ENCODE results near the gene TBC1D5.

DNA sequence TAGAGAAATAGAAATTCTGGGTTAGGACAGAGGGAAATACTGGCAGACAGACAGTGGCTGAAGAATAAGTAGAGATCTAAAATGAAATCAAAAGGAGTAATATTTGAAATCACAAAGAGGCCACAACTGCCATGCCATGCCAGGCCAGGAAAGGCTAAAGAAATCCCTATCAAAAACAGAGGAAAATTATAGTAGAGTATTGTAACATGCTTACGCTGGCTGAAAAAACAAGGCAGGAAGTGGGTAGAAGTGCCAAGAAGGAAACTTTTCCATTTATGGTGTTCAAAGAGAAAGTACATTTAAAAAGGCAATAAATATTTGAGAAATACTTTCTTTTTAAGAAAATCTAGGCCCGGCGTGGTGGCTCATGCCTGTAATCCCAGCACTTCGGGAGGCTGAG, 442.0 kb downstream of the TBC1D5 start:
- no peak for TF ChIP-seq EP300 (IDR thresholded peaks at IDR 0.05)
- TF ChIP-seq, protein P1, sequence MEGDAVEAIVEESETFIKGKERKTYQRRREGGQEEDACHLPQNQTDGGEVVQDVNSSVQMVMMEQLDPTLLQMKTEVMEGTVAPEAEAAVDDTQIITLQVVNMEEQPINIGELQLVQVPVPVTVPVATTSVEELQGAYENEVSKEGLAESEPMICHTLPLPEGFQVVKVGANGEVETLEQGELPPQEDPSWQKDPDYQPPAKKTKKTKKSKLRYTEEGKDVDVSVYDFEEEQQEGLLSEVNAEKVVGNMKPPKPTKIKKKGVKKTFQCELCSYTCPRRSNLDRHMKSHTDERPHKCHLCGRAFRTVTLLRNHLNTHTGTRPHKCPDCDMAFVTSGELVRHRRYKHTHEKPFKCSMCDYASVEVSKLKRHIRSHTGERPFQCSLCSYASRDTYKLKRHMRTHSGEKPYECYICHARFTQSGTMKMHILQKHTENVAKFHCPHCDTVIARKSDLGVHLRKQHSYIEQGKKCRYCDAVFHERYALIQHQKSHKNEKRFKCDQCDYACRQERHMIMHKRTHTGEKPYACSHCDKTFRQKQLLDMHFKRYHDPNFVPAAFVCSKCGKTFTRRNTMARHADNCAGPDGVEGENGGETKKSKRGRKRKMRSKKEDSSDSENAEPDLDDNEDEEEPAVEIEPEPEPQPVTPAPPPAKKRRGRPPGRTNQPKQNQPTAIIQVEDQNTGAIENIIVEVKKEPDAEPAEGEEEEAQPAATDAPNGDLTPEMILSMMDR (IDR thresholded peaks at IDR 0.05) = no peak
- no peak for TF ChIP-seq POLR2A (IDR thresholded peaks at IDR 0.05)
- TF ChIP-seq POLR2AphosphoS5 (IDR thresholded peaks at IDR 0.05) = no peak

Measured in sigmoid colon (tissue), 4 donors.